ENCODE measurements around the gene TRAPPC3.

The TRAPPC3 gene

GRCh38 chr1:36108314-36108713, 41.0 kb downstream of the TRAPPC3 start:
- DNase-seq, result no peak
- H3K27ac ChIP-seq, result peak overlapping the region in 1 of 2 donors; percentile 37
- peaks cover 0 to 6% (median 0%) of the 10 kb centered on the region in 3 donors for H3K36me3 ChIP-seq
- no peaks in the 10 kb centered on the region for H3K9me3 ChIP-seq
- no peak overlapping the region for H3K4me3 ChIP-seq
- H3K4me1 ChIP-seq, result peaks cover 0 to 28% (median 3%) of the 10 kb centered on the region in 4 donors
- no peaks in the 10 kb centered on the region for H3K27me3 ChIP-seq
- intact Hi-C loops (cut with DNase I; ENCODE audit: low total_unique reads), result no loop called here
- TF ChIP-seq CTCF (IDR thresholded peaks at IDR 0.05), result no peak

- intact Hi-C loops (cut with DNase I; ENCODE audit: low total_unique reads), result no loop called here
- Histone ChIP-seq H3K4me3 (no peak overlapping the region), H3K9me3 (no peaks in the 10 kb centered on the region), H3K27me3 (no peaks in the 10 kb centered on the region), H3K4me1 (peaks cover 0 to 28% (median 2%) of the 10 kb centered on the region in 4 donors), H3K36me3 (no peaks in the 10 kb centered on the region), H3K27ac (peak overlapping the region in 1 of 2 donors; percentile 37)
- no peak for DNase-seq
- no peak for TF ChIP-seq CTCF (IDR thresholded peaks at IDR 0.05)
These were observed 41.9 kb downstream of the TRAPPC3 start for GRCh38 chr1:36107394-36107793.

- Histone ChIP-seq H3K9me3 (no peaks in the 10 kb centered on the region), H3K27me3 (no peaks in the 10 kb centered on the region), H3K4me3 (no peak overlapping the region), H3K36me3 (no peaks in the 10 kb centered on the region), H3K4me1 (peaks cover 0 to 28% (median 2%) of the 10 kb centered on the region in 4 donors), H3K27ac (peak overlapping the region; percentile 12 to 46)
- TF ChIP-seq CTCF (IDR thresholded peaks at IDR 0.05), result no peak
- DNase-seq, result no peak
- intact Hi-C loops (cut with DNase I; ENCODE audit: low total_unique reads), result no loop called here
These were observed 43.0 kb downstream of the TRAPPC3 start for GRCh38 chr1:36106269-36106668.

- no peak for TF ChIP-seq CTCF (IDR thresholded peaks at IDR 0.05)
- no peak for DNase-seq
- Histone ChIP-seq H3K9me3 (no peaks in the 10 kb centered on the region), H3K4me3 (no peak overlapping the region), H3K36me3 (peaks cover 0 to 24% (median 0%) of the 10 kb centered on the region in 3 donors), H3K4me1 (peaks cover 0 to 16% (median 12%) of the 10 kb centered on the region in 4 donors), H3K27me3 (no peaks in the 10 kb centered on the region), H3K27ac (peak overlapping the region in 1 of 2 donors; percentile 65)
- intact Hi-C loops (cut with DNase I; ENCODE audit: low total_unique reads), result no loop called here
These were observed 47.7 kb downstream of the TRAPPC3 start for GRCh38 chr1:36101546-36101945.

GRCh38 chr1:36100376-36100775, 48.9 kb downstream of the TRAPPC3 start:
- Histone ChIP-seq H3K27ac (peak overlapping the region; percentile 50 to 65), H3K4me1 (peaks cover 0 to 23% (median 13%) of the 10 kb centered on the region in 4 donors), H3K9me3 (no peaks in the 10 kb centered on the region), H3K27me3 (no peaks in the 10 kb centered on the region), H3K4me3 (no peak overlapping the region), H3K36me3 (peaks cover 0 to 32% (median 0%) of the 10 kb centered on the region in 3 donors)
- DNase-seq, result no peak
- intact Hi-C loops (cut with DNase I; ENCODE audit: low total_unique reads), result loop anchor here (1.0 kb wide), 1 partner anchor 35 kb away; no protein-coding TSS in a partner anchor
- no peak for TF ChIP-seq CTCF (IDR thresholded peaks at IDR 0.05)
